AG10803 (cell line): ENCODE results near the gene SHISA9.

ENCODE experiments used
- DNase-seq: peaks from one replicate; pipeline ENCODE4 v3.0.0; 2010; ENCODE audit warnings: low read depth
- H3K4me3 ChIP-seq: 2 replicates; pipeline ENCODE4 v1.5.1; 2011; ENCODE audit warnings: mild to moderate bottlenecking, low read length, control low read depth
- TF ChIP-seq, protein P1 (sequence below): conservative IDR thresholded peaks from 2 replicates; pipeline ENCODE4 v1.5.1; 2011; ENCODE audit warnings: mild to moderate bottlenecking, low read length, control low read depth, inconsistent platforms

Gene SHISA9

DNA sequence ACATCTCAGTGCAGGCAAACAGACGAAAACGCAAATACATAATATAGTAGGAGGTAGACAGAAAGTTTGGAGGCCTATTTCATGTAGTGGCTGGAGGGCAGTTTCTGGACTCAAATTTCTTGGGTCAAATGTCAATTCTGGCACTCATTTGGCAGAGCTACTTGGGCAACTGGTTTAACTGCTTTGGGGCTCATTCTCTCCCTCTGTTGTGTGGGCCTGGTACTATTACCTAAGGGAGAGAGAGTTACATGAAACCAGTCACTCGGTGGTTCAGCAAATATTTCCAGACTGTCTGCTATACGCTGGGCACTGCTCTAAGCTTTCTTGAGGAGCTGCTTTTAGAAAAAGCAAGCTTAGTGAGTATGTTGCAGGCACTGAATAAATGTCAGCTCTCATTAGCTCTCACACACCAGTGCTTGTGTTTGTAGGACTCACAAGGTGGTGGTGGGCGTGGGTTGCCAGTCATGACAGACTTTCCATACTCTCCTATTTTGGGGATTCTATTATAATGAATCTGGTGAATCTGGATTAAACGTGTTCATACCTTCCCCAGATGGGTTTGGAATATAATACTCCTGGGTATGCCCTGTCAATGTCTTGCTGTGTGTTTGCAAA, 1.8 kb upstream of the SHISA9 start:
- H3K4me3 ChIP-seq, result no peak overlapping the region
- TF ChIP-seq, protein P1, sequence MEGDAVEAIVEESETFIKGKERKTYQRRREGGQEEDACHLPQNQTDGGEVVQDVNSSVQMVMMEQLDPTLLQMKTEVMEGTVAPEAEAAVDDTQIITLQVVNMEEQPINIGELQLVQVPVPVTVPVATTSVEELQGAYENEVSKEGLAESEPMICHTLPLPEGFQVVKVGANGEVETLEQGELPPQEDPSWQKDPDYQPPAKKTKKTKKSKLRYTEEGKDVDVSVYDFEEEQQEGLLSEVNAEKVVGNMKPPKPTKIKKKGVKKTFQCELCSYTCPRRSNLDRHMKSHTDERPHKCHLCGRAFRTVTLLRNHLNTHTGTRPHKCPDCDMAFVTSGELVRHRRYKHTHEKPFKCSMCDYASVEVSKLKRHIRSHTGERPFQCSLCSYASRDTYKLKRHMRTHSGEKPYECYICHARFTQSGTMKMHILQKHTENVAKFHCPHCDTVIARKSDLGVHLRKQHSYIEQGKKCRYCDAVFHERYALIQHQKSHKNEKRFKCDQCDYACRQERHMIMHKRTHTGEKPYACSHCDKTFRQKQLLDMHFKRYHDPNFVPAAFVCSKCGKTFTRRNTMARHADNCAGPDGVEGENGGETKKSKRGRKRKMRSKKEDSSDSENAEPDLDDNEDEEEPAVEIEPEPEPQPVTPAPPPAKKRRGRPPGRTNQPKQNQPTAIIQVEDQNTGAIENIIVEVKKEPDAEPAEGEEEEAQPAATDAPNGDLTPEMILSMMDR, result no peak
- DNase-seq, result no peak

DNA sequence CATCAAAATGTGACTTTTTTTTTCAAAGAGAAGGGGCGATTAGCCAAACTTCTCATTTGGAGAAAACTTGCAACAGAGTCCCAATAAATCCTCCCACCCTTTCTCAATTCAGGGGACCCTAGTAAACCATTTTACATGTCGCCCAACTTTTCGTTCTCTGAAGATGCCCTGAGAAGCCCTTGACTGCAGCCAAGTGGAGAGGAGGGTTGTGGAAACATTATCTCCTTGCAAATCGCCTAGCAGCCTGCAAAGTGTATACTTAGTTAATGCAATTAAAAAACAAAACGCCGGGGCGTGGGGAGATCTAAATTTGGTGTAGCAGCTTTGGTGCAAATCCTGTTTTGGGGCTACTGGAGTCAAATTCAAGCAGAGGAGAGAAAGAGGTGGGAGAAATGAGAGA, 1.2 kb upstream of the SHISA9 start:
- TF ChIP-seq, protein P1, result no peak
- DNase-seq, result no peak
- no peak overlapping the region for H3K4me3 ChIP-seq

DNA sequence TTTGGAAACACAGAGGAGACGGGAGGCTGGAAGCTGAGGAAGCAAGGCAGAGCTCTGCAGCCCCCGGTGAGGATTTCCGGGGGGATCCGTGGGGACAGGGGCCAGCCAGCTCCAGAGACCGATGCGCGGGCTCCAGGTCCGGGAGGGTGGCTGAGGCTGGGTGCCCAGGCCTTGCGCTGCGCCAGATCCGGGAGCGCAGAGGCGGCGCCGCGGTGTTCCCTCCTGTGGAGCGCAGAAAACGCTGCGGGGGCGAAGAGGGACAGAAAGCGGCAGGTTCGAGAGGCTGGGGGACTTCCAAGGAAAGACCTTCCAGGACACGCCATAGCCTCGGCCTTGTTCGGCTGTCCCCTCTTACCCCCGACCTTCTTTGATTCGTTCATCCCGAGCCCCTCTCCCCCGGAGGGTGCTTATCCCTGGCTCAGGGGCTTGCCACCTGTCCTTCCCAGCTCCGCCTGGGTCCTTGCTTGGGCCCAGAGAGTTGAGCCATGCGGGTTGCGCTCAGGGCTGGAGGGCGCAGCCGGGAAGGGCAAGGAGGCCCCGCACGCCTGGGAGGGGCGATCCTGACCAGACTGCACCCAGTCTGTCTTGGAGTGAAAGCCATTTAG, 697 bp upstream of the SHISA9 start:
- no peak for DNase-seq
- TF ChIP-seq, protein P1, result no peak

DNA sequence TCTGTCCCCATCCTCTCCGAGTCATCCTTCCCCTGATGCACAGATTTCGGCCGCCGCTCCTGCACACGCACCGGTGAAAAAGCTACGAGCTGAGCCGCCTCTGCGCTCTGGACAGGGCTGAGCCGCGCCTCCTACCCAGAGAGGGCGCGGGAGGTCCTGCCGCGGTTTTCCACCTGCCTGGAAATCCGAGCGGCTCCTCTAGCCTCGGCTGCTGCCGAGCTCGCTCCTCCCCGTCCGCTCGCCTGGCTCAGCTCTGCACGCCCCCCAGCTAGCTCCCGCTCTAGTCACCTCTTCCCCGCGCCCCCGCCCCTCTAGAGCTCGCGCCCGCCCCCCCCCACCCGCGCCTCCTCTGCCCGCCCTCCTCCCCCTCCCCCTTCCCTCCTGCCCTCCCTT, 198 bp upstream of the SHISA9 start:
- H3K4me3 ChIP-seq, result no peak overlapping the region
- TF ChIP-seq, protein P1, result no peak
- DNase-seq, result no peak

More for the DNA sequence above, 697 bp upstream of the SHISA9 start:
- H3K4me3 ChIP-seq, result no peak overlapping the region

DNA sequence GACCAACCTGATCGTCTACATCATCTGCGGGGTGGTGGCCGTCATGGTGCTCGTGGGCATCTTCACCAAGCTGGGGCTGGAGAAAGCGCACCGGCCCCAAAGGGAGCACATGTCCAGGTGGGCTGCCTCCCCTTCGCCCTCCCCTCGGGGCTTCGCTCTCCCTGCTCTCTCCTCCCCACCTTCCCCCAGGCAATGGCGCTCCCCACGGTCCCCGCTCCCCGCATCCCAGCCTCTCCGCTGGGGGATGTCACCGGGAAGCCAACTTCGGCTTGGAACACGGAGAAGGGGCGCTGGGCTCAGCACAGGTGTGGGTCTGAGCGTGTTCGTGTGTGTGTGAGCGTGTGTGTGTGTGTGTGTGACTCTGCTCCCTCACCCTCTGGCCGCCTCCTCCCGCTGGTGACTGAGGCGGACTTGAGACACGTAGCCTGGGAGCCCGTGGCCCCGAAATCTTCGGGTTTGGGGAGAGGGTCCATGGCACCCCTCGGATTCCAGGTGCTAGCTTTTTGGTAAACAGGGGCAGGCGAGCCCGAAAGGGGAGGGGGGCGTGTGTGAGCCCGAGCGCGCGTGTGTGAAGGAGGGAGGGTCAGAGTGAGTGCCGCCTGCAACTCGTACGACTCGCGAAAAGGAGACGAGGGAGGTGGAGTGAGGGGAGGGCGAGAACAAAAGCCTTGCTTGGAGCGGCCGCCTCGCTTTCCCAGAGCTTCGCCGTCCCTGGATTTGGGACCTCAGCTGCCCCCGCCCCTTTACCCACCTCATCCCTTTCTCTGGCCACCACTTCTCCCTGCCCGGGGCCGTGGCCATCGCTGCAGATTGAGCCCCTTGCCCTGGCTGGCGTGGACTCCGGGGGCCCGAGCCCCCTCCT, 1.3 kb downstream of the SHISA9 start:
- TF ChIP-seq, protein P1, result no peak
- H3K4me3 ChIP-seq, result peak overlapping the region; percentile 33
- DNase-seq, result no peak

DNA sequence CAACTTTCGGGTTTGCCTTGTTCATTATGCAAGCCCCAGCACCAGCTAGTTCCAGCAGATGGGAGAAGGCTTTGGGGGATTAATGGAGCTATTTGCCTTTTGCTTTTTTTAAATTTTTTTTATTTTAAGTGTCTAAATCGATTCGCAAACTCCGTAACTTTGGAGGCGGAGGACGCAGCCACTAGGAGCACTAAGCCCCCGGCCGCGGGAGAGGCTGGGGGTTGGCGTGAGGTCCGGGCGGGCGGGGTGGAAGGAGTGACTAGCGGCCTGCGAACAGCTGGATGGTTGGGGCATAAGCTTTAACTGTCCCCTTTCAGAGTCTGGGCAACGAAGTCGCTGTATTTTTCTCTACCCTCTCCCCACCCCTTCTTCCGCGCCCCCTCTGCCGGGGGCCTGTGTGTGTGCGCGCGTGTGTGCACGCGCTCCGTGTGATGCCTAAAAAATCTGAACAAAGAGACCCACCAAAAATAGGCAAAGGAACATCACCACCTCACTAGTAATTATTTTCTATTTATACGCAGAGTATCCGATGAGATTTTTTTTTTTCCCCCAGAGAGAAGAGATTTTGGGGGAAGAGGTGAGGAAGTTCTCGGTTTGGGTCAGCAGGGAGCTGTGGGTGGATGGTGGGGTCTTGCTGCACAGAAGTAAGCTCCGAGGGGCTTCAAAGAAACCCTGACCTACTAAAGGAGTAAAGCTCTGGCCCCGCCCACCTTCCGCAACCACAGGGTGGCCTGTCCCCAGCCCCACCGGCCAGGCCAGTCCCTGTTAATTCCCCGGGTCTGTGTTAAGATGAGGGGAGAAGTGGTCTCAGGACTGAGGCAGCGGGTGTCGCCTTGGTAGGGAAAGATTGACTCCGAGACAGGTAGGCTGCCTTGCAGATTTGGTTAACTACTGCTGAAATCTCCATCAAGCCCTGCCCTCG, 2.3 kb downstream of the SHISA9 start:
- peak overlapping the region; percentile 33 for H3K4me3 ChIP-seq
- DNase-seq, result no peak
- TF ChIP-seq, protein P1, result no peak
